ENCODE data around the gene STARD9. TPM values are rescaled to one million over a fixed set of nuclear protein-coding genes. Genes with fewer than 3 reads are reported as not detected.

The STARD9 gene
- total RNA-seq, 1 donor from 2014 or later: 7.1 TPM

GRCh38 chr15:42716626-42717025 lies 141.2 kb downstream of the STARD9 start:
- TF ChIP-seq EZH2 (IDR thresholded peaks at IDR 0.05; ENCODE audit: insufficient read depth, low read length) (no peak), CTCF (IDR thresholded peaks at IDR 0.05; ENCODE audit: insufficient read depth, low read depth, low read length) (no peak)
- no peak overlapping the region for H3K9ac ChIP-seq (ENCODE audit: low read length)
- no peaks in the 10 kb centered on the region for H3K9me3 Mint-ChIP-seq (ENCODE audit: unreplicated experiment)
- H4K20me1 ChIP-seq (ENCODE audit: insufficient read depth, low read length): peaks cover 3% of the 10 kb centered on the region
- no peak overlapping the region for H3K4me3 ChIP-seq (ENCODE audit: insufficient read depth, low read depth, low read length)
- H3K27ac Mint-ChIP-seq (ENCODE audit: unreplicated experiment): no peak overlapping the region
- H3K27me3 ChIP-seq (ENCODE audit: insufficient read depth, low read length): no peaks in the 10 kb centered on the region
- H3K36me3 ChIP-seq (ENCODE audit: insufficient read depth, low read length): peaks cover 6% of the 10 kb centered on the region
- H3K4me1 Mint-ChIP-seq (ENCODE audit: low read depth, unreplicated experiment): no peaks in the 10 kb centered on the region
- FAIRE-seq (no peak), DNase-seq (ENCODE audit: low read depth) (no peak)
- H3K4me1 ChIP-seq (ENCODE audit: insufficient read depth, low read length): peaks cover 6% of the 10 kb centered on the region
- H2AFZ ChIP-seq (ENCODE audit: low read depth, low read length): no peak overlapping the region
- H3K4me3 Mint-ChIP-seq (ENCODE audit: unreplicated experiment): no peak overlapping the region
- no peaks in the 10 kb centered on the region for H3K27me3 Mint-ChIP-seq (ENCODE audit: low read depth, unreplicated experiment)
- no peaks in the 10 kb centered on the region for H3K9me3 ChIP-seq (ENCODE audit: insufficient read depth, low read depth, low read length)
- H3K79me2 ChIP-seq (ENCODE audit: insufficient read depth, low read length): no peaks in the 10 kb centered on the region
- H3K36me3 Mint-ChIP-seq (ENCODE audit: low read depth, unreplicated experiment): peaks cover 19% of the 10 kb centered on the region
- H3K27ac ChIP-seq (ENCODE audit: low read depth, low read length): no peak overlapping the region
- no peak overlapping the region for H3K4me2 ChIP-seq (ENCODE audit: low read length)

- Histone ChIP-seq H3K27ac (ENCODE audit: low read depth, low read length) (no peak overlapping the region), H3K27me3 (ENCODE audit: insufficient read depth, low read length) (no peaks in the 10 kb centered on the region), H3K9ac (ENCODE audit: low read length) (no peak overlapping the region), H4K20me1 (ENCODE audit: insufficient read depth, low read length) (peaks cover 8% of the 10 kb centered on the region), H3K4me2 (ENCODE audit: low read length) (no peak overlapping the region), H2AFZ (ENCODE audit: low read depth, low read length) (no peak overlapping the region), H3K36me3 (ENCODE audit: insufficient read depth, low read length) (peaks cover 7% of the 10 kb centered on the region), H3K9me3 (ENCODE audit: insufficient read depth, low read depth, low read length) (no peaks in the 10 kb centered on the region), H3K4me3 (ENCODE audit: insufficient read depth, low read depth, low read length) (no peak overlapping the region), H3K4me1 (ENCODE audit: insufficient read depth, low read length) (peaks cover 6% of the 10 kb centered on the region), H3K79me2 (ENCODE audit: insufficient read depth, low read length) (no peaks in the 10 kb centered on the region)
- DNase-seq (ENCODE audit: low read depth) (no peak), FAIRE-seq (no peak)
- Mint-ChIP-seq H3K27me3 (ENCODE audit: low read depth, unreplicated experiment) (no peaks in the 10 kb centered on the region), H3K9me3 (ENCODE audit: unreplicated experiment) (no peaks in the 10 kb centered on the region), H3K4me1 (ENCODE audit: low read depth, unreplicated experiment) (no peaks in the 10 kb centered on the region), H3K27ac (ENCODE audit: unreplicated experiment) (no peak overlapping the region), H3K36me3 (ENCODE audit: low read depth, unreplicated experiment) (peaks cover 27% of the 10 kb centered on the region), H3K4me3 (ENCODE audit: unreplicated experiment) (no peak overlapping the region)
- no peak for TF ChIP-seq CTCF (IDR thresholded peaks at IDR 0.05; ENCODE audit: insufficient read depth, low read depth, low read length)
These were observed 143.6 kb downstream of the STARD9 start for GRCh38 chr15:42719043-42719442.

- Mint-ChIP-seq H3K36me3 (ENCODE audit: low read depth, unreplicated experiment) (peaks cover 33% of the 10 kb centered on the region), H3K4me1 (ENCODE audit: low read depth, unreplicated experiment) (no peaks in the 10 kb centered on the region), H3K27me3 (ENCODE audit: low read depth, unreplicated experiment) (no peaks in the 10 kb centered on the region), H3K9me3 (ENCODE audit: unreplicated experiment) (no peaks in the 10 kb centered on the region), H3K4me3 (ENCODE audit: unreplicated experiment) (no peak overlapping the region), H3K27ac (ENCODE audit: unreplicated experiment) (no peak overlapping the region)
- Histone ChIP-seq H3K4me1 (ENCODE audit: insufficient read depth, low read length) (peaks cover 6% of the 10 kb centered on the region), H2AFZ (ENCODE audit: low read depth, low read length) (no peak overlapping the region), H3K27ac (ENCODE audit: low read depth, low read length) (no peak overlapping the region), H3K36me3 (ENCODE audit: insufficient read depth, low read length) (peaks cover 16% of the 10 kb centered on the region), H3K9me3 (ENCODE audit: insufficient read depth, low read depth, low read length) (no peaks in the 10 kb centered on the region), H3K4me2 (ENCODE audit: low read length) (no peak overlapping the region), H3K9ac (ENCODE audit: low read length) (no peak overlapping the region), H3K27me3 (ENCODE audit: insufficient read depth, low read length) (no peaks in the 10 kb centered on the region), H3K4me3 (ENCODE audit: insufficient read depth, low read depth, low read length) (no peak overlapping the region), H3K79me2 (ENCODE audit: insufficient read depth, low read length) (no peaks in the 10 kb centered on the region), H4K20me1 (ENCODE audit: insufficient read depth, low read length) (peaks cover 8% of the 10 kb centered on the region)
- no peak for TF ChIP-seq EZH2 (IDR thresholded peaks at IDR 0.05; ENCODE audit: insufficient read depth, low read length)
- no peak for TF ChIP-seq CTCF (IDR thresholded peaks at IDR 0.05; ENCODE audit: insufficient read depth, low read depth, low read length)
- DNase-seq (ENCODE audit: low read depth): no peak
- no peak for FAIRE-seq
These were observed 144.7 kb downstream of the STARD9 start for GRCh38 chr15:42720071-42720470.
